NCI-H128 (cell line): ENCODE results near the gene GGA2.

Experiments used
- DNase-seq: peaks from one replicate; lab custom pipeline; 2025; ENCODE audit not compliant: unreplicated experiment; lab: John Stamatoyannopoulos, UW

The GGA2 gene

GRCh38 chr16:23423496-23424049, 86.7 kb downstream of the GGA2 start:
- DNase-seq: no peak

- DNase-seq: no peak
Observed at GRCh38 chr16:23420011-23420410, 90.3 kb downstream of the GGA2 start.

- no peak for DNase-seq
Observed at GRCh38 chr16:23416816-23417215, 93.5 kb downstream of the GGA2 start.

GRCh38 chr16:23414731-23415130, 95.6 kb downstream of the GGA2 start:
- no peak for DNase-seq
